HEK293T (cell line): ENCODE measurements around the gene PCNX3.

Experiments
- ARNT ChIP-seq: fragments of 450-650 bp; IDR thresholded peaks from 2 replicates; pipeline ENCODE4 v1.6.1; 2017; ENCODE audit warnings: mild to moderate bottlenecking
- BHLHE40 ChIP-seq: fragments of 450-650 bp; IDR thresholded peaks from 2 replicates; pipeline ENCODE4 v1.6.1; 2016; ENCODE audit warnings: mild to moderate bottlenecking, moderate library complexity, borderline replicate concordance
- ELF4 ChIP-seq: fragments of 450-650 bp; IDR thresholded peaks from 2 replicates; pipeline ENCODE4 v1.6.1; 2017; ENCODE audit warnings: antibody characterized with exemption
- FOXK2 ChIP-seq: fragments of 450-650 bp; IDR thresholded peaks from 2 replicates; pipeline ENCODE4 v1.6.1; 2016; ENCODE audit warnings: mild to moderate bottlenecking
- FOXM1 ChIP-seq: fragments of 450-650 bp; IDR thresholded peaks from 2 replicates; pipeline ENCODE4 v1.6.1; 2017; ENCODE audit warnings: mild to moderate bottlenecking, borderline replicate concordance
- HDGF ChIP-seq: fragments of 450-650 bp; IDR thresholded peaks from 2 replicates; pipeline ENCODE4 v1.6.1; 2017; ENCODE audit warnings: antibody characterized with exemption, borderline replicate concordance
- L3MBTL2 ChIP-seq: fragments of 450-650 bp; conservative IDR thresholded peaks from 2 replicates; pipeline ENCODE4 v1.6.1; 2016; ENCODE audit warnings: mild to moderate bottlenecking
- NFRKB ChIP-seq: fragments of 450-650 bp; IDR thresholded peaks from 2 replicates; pipeline ENCODE4 v1.6.1; 2016; ENCODE audit warnings: mild to moderate bottlenecking, moderate library complexity
- SP1 ChIP-seq: fragments of 450-650 bp; IDR thresholded peaks from 2 replicates; pipeline ENCODE4 v1.6.1; 2017
- TARDBP ChIP-seq: fragments of 450-650 bp; IDR thresholded peaks from 2 replicates; pipeline ENCODE4 v1.6.1; 2016
- ZNF384 ChIP-seq: fragments of 450-650 bp; IDR thresholded peaks from 2 replicates; pipeline ENCODE4 v1.6.1; 2016
- TF ChIP-seq, protein P1 (sequence below): fragments of 450-650 bp; IDR thresholded peaks from 2 replicates; pipeline ENCODE4 v1.6.1; 2016

DNA sequence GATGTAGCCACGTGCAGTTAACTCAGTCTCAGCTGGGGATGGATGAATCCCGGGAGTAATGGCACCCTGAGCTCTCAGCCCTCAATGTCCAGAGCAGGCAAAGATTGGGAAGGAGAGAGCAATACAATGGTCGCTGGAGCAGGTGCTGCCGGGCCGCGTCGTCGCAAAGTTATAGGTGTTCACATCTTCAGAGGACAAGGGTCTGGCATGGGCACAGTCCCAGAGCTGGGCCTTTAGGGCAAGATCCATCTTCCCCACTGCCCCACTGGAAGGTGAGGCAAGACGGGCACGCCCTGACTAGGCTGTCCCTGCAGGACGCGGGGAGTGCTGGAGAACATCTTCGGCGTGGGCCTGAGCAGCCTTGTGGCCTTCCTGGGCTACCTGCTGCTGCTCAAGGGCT is 7.6 kb downstream of the PCNX3 start:
- TF ChIP-seq ARNT (no peak), ZNF384 (no peak), NFRKB (no peak), TARDBP (no peak), SP1 (no peak), FOXM1 (no peak), L3MBTL2 (no peak), HDGF (no peak), FOXK2 (no peak), BHLHE40 (no peak), ELF4 (no peak)
- TF ChIP-seq, protein P1, sequence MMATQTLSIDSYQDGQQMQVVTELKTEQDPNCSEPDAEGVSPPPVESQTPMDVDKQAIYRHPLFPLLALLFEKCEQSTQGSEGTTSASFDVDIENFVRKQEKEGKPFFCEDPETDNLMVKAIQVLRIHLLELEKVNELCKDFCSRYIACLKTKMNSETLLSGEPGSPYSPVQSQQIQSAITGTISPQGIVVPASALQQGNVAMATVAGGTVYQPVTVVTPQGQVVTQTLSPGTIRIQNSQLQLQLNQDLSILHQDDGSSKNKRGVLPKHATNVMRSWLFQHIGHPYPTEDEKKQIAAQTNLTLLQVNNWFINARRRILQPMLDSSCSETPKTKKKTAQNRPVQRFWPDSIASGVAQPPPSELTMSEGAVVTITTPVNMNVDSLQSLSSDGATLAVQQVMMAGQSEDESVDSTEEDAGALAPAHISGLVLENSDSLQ: no peak
